Muscle layer of duodenum (tissue), 2 donors: ENCODE measurements around the gene RGS6.

Source experiments
- H3K27ac ChIP-seq: one replicate; pipeline ENCODE4 v1.7.0; 2013; ENCODE audit warnings: mild to moderate bottlenecking, low read length
- H3K27me3 ChIP-seq: one replicate; pipeline ENCODE4 v1.7.0; 2013; ENCODE audit warnings: low read depth, mild to moderate bottlenecking, control low read depth, low read length
- H3K36me3 ChIP-seq, 2 donors: one replicate each; pipeline ENCODE4 v1.7.0; 2013; ENCODE audit warnings: low read length in 2 of 2, control low read depth in 1 of 2, mild to moderate bottlenecking in 1 of 2; ENCODE audit not compliant: insufficient read depth in 2 of 2, control insufficient read depth in 1 of 2
- H3K4me1 ChIP-seq, 2 donors: one replicate each; pipeline ENCODE4 v1.7.0; 2013; ENCODE audit warnings: low read length in 2 of 2, mild to moderate bottlenecking in 2 of 2, control low read depth in 1 of 2, moderate library complexity in 1 of 2; ENCODE audit not compliant: insufficient read depth in 2 of 2, control insufficient read depth in 1 of 2
- H3K4me3 ChIP-seq, 2 donors: one replicate each; pipeline ENCODE4 v1.7.0; 2013; ENCODE audit warnings: low read length in 2 of 2, low read depth in 1 of 2, mild to moderate bottlenecking in 1 of 2
- H3K9me3 ChIP-seq, 2 donors: one replicate each; pipeline ENCODE4 v1.7.0; 2013; ENCODE audit warnings: low read length in 2 of 2, control low read depth in 1 of 2, mild to moderate bottlenecking in 1 of 2; ENCODE audit not compliant: control insufficient read depth in 1 of 2
- donor health status: healthy.

Gene RGS6

DNA sequence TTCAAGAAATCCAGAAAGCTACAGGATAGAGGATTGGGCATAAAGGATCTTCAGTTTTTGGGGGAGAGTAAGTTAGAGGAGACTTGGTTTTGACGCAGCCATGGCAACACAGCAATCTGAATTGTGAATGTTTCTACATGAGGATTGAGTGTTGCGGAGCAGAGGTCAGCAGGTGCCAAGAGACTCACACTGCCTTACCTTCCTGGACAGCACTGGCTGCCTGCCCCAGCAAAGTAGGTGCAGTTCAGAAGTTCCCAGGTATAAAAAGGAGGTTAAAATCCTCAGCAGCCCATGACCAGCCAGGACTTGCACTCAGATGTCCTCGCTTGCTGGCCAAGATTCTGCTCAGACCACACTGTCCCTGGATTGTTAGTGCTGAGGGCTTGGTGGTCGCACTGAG lies 590.6 kb downstream of the RGS6 start:
- no peaks in the 10 kb centered on the region for H3K4me1 ChIP-seq
- H3K4me3 ChIP-seq: no peak overlapping the region
- H3K36me3 ChIP-seq: no peaks in the 10 kb centered on the region
- no peak overlapping the region for H3K27ac ChIP-seq
- no peaks in the 10 kb centered on the region for H3K27me3 ChIP-seq
- H3K9me3 ChIP-seq: no peaks in the 10 kb centered on the region

DNA sequence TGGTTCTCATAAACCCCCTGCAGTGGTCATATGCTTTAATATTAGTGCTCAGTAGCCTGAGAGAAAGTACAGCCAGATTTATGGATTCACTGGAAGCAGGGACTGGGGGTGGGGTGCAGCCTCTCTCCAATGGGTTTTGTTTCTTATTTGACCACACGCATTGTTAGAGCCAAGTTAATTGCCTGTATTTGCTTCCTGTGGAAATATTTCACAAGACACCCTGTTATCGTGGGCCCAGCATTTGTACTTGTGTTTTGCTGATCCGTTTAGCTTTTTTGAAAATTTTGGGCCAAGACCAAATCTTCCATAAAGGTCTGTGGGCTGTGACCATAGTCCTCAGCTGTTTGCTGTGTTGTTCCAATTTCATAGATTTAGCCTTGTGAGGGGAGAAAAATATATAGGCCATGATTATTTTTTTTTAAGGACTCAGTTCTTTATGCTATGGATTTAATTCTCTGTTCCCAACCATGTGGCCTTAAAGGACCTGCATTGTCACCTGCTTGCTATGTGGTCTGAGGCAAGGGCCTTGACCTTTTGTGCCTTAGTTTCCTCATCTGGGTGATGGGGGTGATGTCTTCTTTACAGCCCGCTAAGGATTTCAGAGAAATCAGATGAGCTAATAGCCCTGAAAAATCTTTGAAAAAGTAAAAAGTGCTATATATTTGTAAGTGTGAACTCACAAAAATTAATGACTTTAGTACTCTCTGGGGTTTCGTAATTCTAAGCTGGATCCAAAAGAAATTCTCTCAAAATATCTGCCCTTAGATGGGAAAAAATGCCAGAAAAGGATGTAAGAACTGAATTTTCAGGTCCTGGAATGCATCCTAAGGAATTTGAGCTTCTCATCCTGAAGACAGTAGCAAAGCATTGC lies 591.4 kb downstream of the RGS6 start:
- H3K9me3 ChIP-seq: no peaks in the 10 kb centered on the region
- no peaks in the 10 kb centered on the region for H3K27me3 ChIP-seq
- H3K4me1 ChIP-seq: no peaks in the 10 kb centered on the region
- no peak overlapping the region for H3K4me3 ChIP-seq
- no peaks in the 10 kb centered on the region for H3K36me3 ChIP-seq
- H3K27ac ChIP-seq: no peak overlapping the region

DNA sequence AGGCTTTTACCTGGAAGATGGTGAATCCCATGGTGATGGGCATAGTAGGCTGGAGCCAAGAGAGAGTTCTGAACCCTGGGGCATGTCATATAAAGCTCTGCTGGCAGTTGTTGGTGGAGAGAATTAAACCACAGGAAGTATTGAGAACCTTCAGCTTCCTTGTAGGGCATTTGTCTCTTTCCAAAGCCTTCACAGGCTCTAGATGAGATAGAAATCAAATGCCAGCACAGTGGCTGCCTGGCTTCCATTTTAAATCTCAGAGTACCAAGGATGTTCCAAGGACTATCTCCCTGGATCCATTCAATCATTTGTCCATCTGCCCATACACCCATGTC lies 592.0 kb downstream of the RGS6 start:
- Histone ChIP-seq H3K27me3 (no peaks in the 10 kb centered on the region), H3K27ac (no peak overlapping the region), H3K4me1 (no peaks in the 10 kb centered on the region), H3K4me3 (no peak overlapping the region), H3K9me3 (no peaks in the 10 kb centered on the region), H3K36me3 (no peaks in the 10 kb centered on the region)

DNA sequence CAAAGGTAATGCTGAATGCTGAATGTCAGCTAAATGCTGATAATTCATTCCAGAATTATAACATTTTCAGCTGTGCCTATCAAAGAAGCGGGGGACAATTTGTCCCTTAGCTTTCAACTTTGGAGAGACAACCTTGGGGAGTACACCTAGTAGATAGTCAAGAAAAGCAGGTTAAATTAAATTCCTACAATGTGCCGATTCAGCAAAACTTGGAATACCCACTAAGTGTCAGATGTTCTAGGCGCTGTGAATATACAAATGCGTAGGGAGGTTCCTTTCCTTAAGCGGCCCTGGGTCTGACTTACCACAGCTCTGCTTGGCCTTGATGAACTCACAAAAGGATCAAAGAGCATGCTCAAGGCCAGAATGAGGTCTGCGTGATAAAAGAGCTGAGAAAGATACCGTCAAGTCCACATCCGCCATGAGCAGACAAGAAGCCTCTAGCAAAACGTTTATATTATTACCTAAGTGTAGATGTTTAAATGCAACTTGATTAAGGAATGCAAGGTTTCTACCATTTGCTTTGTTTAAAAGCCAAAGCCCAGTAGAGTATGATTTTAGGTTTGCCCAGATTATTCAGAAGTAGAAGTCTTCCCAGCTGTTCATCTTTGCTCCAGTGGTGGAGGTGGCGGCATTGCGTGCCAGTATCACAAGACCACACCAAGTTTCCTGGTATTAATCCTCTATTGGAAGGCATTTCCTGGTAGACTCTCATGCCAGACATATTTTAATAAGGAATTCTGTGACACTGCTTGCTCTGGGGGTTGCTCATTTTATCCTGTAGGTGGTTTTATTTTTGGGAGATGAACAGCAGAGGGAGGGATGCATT lies 593.1 kb downstream of the RGS6 start:
- no peaks in the 10 kb centered on the region for H3K9me3 ChIP-seq
- H3K27me3 ChIP-seq: no peaks in the 10 kb centered on the region
- no peak overlapping the region for H3K4me3 ChIP-seq
- H3K36me3 ChIP-seq: no peaks in the 10 kb centered on the region
- no peak overlapping the region for H3K27ac ChIP-seq
- no peaks in the 10 kb centered on the region for H3K4me1 ChIP-seq

DNA sequence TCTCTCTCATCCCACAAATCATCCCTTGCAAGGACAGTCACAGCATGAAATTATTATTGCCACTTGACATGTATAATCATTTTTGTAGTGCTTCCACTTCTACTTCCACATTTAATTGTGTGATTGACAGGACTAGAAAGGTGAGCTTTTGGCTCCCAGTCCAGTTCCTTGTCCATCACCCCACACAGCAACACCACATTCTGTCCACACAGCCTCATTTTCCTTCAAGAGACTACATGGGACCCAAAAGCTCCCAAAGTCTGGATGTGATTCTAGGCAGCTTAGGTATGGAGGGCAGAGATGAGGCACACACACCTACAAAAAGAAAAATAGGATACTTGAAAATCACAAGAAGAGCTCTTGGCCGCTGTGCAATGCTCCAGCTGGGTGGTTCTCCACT lies 595.4 kb downstream of the RGS6 start:
- Histone ChIP-seq H3K4me1 (no peaks in the 10 kb centered on the region), H3K4me3 (no peak overlapping the region), H3K27ac (no peak overlapping the region), H3K9me3 (no peaks in the 10 kb centered on the region), H3K36me3 (no peaks in the 10 kb centered on the region), H3K27me3 (no peaks in the 10 kb centered on the region)

DNA sequence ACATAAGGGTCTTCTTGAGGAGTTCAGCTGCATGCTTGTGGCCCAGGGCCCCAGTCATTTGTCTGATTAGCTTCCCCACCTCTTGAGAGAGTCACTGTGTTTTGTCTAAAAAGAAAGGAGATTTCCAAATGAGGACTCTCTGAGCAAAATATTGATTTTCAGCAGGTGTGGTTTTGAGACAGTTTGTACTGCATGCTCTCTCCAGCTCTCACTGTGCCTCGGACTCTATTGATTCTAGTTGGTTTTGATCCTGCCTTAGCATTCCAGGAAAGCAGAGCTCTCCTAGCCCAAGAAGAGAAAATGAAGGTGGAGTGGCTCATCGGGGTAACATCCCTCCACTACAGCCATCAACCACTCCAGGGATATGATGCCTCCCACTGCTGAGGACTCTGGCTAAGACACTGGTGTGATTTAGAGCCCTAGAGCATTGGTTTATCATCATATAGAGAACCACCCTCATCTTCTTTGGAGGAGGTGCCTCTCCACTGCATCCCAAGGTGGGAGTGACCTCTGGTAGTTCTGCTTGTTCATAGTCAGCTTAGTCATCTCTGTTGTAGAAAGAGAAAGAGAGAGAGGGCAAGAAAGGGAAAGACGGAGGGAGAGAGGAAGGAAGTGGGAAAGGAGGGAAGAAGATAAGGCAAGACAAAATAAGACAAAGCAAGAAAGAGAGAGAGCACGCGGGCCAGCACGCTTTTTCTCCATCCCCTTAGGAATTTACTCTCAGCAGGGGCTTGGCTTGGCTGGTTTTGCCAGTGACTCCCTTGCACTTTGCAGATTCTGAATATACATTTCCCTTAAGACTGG lies 596.0 kb downstream of the RGS6 start:
- H3K9me3 ChIP-seq: peaks cover 0 to 6% of the 10 kb centered on the region in 2 donors
- H3K36me3 ChIP-seq: no peaks in the 10 kb centered on the region
- H3K4me3 ChIP-seq: no peak overlapping the region
- no peaks in the 10 kb centered on the region for H3K27me3 ChIP-seq
- H3K27ac ChIP-seq: no peak overlapping the region
- H3K4me1 ChIP-seq: no peaks in the 10 kb centered on the region

DNA sequence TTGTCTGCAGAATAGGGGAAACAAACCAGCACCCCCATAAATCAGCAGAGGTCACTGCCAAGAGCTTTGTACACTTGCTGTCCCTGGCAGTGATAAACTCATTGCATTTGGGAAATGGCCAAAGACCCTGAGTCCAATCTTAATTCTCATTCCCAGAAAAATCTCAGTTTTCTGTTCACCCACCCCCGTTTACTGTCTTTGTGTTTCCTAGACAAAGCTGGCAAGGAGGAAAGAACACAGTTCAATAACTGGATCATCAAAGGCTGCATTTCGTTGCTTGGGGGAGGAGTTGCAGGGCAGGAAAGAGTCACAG lies 596.6 kb downstream of the RGS6 start:
- peaks cover 0 to 10% of the 10 kb centered on the region in 2 donors for H3K9me3 ChIP-seq
- no peaks in the 10 kb centered on the region for H3K36me3 ChIP-seq
- no peak overlapping the region for H3K27ac ChIP-seq
- no peaks in the 10 kb centered on the region for H3K27me3 ChIP-seq
- no peak overlapping the region for H3K4me3 ChIP-seq
- no peaks in the 10 kb centered on the region for H3K4me1 ChIP-seq

DNA sequence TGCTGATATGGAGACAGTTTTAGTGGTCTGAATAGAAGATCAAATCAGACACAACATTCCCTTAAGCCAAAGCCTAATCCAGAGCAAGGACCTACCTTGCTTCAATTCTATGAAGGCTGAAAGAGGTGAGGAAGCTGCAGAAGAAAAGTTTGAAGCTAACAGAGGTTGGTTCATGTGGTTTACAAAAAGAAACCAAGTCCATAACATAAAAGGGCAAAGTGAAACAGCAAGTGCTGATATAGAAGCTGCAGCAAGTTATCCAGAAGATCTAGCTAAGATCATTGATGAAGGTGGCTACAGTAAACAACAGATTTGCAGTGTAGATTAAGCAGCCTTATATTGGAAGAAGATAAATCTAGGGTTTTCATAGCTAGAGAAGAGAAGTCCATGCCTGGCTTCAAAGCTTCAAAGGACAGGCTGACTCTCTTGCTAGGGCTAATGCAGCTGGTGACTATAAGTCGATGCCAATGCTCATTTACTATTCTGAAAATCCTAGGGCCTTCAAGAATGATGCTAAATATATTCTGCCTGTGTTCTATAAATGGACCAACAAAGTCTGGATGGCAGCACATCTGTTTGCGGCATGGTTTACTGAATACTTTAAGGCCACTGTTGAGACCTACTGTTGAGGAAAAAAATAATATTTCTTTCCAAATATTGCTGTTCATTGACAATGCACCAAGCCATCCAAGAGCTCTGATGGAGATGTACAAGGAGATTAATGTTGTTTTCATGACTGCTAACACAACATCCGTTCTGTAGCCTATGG lies 600.6 kb downstream of the RGS6 start:
- no peaks in the 10 kb centered on the region for H3K27me3 ChIP-seq
- no peak overlapping the region for H3K4me3 ChIP-seq
- peaks cover 0 to 10% of the 10 kb centered on the region in 2 donors for H3K9me3 ChIP-seq
- no peaks in the 10 kb centered on the region for H3K4me1 ChIP-seq
- no peak overlapping the region for H3K27ac ChIP-seq
- H3K36me3 ChIP-seq: no peaks in the 10 kb centered on the region

DNA sequence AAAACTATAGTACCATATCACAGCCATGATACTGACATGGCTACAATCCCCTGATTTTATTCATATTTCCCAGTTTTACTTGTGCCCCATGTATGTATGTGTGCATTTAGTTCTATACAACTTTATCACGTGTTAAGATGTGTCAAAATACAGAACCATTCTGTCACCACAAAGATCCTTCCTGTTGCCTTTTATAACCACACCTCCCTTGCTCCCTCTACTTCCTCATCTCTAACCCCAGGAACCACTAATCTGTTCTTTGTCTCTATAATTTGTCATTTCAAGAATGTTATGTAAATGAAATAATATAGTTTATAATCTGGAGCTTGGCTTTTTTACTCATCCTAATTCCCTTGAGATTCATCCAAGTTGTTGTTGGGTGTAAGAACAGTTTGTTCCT lies 603.3 kb downstream of the RGS6 start:
- Histone ChIP-seq H3K9me3 (peaks cover 0 to 10% of the 10 kb centered on the region in 2 donors), H3K36me3 (no peaks in the 10 kb centered on the region), H3K4me1 (no peaks in the 10 kb centered on the region), H3K27me3 (peaks cover 4% of the 10 kb centered on the region), H3K4me3 (no peak overlapping the region), H3K27ac (no peak overlapping the region)

DNA sequence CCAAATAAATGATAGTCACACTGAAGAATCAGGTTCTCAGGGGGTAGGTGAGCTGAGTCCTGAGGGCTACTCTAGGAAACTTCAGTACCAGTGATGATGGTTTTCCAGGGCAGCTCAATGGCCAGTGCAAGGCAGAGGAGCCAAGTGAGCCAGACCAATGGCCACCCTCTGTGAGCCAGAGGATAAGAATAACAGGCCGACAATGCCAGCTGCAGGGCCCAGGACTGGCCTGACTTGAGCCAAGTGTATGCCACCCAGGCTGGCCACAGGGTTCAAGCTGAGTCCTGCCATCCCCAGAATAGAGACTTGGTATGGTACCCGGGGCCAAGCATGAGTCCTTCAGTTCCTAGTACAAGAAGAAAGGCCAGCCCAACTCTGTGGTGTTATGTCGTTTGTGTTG lies 606.2 kb downstream of the RGS6 start:
- no peak overlapping the region for H3K4me3 ChIP-seq
- peaks cover 4% of the 10 kb centered on the region for H3K27me3 ChIP-seq
- H3K27ac ChIP-seq: no peak overlapping the region
- no peaks in the 10 kb centered on the region for H3K36me3 ChIP-seq
- H3K4me1 ChIP-seq: no peaks in the 10 kb centered on the region
- H3K9me3 ChIP-seq: peaks cover 0 to 2% of the 10 kb centered on the region in 2 donors
